ENCODE data around the gene FASTKD3.

DNA sequence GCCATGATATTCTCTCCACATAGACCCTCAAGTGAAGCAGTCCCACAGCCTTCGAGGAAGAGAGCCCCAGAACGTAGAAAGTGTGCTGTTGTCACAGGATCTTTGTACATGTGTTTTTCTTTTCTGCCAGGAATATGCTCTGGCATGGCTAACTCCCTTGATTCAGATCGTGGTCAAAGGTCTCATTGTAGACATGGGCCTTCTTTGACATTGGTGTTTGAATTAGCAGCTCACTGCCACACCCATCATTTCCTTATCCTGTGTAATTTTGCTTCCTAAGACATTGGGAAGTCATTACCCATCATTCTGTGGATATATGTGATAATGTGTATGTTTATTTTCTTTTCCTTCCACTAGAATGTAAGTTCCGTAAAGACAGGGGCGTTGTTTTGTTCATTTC lies 25.6 kb upstream of the FASTKD3 start:
- no peak for TF ChIP-seq POLR2A (IDR thresholded peaks at IDR 0.05)
- TF ChIP-seq, protein P1, sequence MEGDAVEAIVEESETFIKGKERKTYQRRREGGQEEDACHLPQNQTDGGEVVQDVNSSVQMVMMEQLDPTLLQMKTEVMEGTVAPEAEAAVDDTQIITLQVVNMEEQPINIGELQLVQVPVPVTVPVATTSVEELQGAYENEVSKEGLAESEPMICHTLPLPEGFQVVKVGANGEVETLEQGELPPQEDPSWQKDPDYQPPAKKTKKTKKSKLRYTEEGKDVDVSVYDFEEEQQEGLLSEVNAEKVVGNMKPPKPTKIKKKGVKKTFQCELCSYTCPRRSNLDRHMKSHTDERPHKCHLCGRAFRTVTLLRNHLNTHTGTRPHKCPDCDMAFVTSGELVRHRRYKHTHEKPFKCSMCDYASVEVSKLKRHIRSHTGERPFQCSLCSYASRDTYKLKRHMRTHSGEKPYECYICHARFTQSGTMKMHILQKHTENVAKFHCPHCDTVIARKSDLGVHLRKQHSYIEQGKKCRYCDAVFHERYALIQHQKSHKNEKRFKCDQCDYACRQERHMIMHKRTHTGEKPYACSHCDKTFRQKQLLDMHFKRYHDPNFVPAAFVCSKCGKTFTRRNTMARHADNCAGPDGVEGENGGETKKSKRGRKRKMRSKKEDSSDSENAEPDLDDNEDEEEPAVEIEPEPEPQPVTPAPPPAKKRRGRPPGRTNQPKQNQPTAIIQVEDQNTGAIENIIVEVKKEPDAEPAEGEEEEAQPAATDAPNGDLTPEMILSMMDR (IDR thresholded peaks at IDR 0.05), result no peak
- TF ChIP-seq POLR2AphosphoS5 (IDR thresholded peaks at IDR 0.05; ENCODE audit: insufficient read depth in 1 of 2, low read depth in 1 of 2), result no peak
